GM18868 (cell line): ENCODE data around the gene ARL2.
"Not testable (repeated sequence)": the region's sequence is repeated elsewhere in the genome, so short reads cannot be mapped to it uniquely, and the experiment has no call there.

Source experiments
- ATAC-seq: cut with Tn5 transposase; IDR thresholded peaks from one replicate; pipeline ENCODE4 v1.9.1; 2021; ENCODE audit warnings: mild to moderate bottlenecking, moderate library complexity; ENCODE audit not compliant: unreplicated experiment

Gene ARL2

DNA sequence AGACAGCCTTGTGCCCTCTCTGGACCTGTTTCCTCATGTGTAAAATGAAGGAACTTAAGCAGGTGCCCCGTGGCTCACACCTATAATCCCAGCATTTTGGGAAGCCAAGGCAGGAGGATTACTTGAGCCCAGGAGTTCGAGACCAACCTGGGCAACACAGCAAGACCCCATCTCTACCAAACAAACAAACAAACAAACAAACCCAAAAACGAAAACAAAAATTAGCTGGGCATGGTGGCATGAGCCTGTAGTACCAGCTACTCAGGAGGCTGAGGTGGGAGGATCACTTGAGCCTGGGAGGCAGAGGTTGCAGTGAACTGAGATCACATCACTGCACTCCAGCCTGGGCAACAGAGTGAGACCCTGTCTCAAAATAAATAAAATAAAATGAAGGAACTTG, 10.0 kb upstream of the ARL2 start:
- not testable (repeated sequence) for ATAC-seq

DNA sequence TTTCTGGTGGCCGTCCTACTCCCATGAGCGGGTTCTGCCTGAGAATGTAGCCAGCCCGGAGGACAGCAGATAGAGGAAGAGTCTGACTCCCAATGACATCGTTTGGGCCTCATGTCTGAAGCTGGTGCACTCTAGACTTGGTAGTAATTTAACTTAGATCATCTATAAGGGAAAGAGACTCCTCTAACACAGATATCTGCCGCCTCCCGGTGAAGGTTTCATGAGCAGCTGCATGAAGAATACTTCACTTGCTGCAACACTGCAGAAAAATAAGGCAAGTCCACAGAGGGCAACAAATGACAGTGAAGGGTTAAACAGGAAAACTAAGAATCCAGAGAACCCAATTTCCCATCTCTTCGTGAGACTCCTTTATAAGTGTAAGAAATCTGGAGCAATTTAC, 5.9 kb upstream of the ARL2 start:
- no peak for ATAC-seq

DNA sequence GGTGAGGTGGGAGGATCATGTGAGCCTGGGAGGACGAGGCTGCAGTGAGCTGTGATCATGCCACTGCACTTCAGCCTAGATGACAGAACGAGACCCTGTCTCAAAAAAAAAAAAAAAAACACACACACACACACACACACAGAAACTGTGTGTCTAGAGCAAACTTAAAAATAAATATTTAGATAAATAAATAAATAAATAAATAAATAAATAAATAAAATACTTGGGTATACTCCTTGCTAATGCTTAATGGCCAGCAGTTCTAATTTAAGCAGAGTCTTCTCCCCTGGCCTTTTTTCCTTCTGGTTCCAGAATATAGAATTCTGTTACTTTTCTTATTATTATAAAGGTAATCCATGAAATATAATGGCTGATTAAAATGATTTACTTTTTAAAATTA, 5.1 kb upstream of the ARL2 start:
- no peak for ATAC-seq

DNA sequence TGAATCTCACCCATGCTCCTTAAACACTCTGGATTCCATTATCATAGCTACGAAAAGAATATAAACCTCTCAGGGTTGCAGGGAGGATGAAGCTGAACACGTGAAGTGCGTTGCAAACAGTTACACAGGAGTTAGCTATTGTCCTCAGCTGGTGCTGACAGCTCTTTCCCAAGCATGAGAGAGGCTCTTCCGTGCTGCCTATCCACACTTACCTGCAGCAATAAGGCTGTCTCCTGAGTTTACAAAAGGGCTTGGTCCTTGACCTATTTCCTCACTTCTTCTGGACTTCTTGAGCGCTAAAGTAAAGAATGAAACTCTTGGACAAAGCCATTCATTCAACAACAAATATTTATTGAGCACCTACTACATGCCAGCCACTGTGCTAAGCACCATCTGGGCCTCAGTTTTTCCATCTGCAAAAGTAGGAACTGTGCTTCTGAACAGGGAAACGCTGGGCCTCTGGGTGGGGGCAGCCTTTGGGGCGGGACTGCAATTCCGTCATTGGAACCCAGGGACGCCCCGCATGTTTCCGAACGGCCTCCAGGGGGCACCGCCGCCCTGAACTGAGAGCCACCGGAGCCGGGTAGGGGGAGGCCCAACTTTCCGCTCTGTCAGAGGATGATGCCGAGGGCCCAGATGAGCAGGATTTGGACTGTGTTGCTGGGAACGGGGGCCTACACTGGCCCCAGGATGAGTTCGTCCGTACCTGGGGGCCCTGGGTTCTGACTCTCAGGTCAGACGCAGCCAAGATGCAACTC, 651 bp upstream of the ARL2 start:
- peak; percentile 76 for ATAC-seq

DNA sequence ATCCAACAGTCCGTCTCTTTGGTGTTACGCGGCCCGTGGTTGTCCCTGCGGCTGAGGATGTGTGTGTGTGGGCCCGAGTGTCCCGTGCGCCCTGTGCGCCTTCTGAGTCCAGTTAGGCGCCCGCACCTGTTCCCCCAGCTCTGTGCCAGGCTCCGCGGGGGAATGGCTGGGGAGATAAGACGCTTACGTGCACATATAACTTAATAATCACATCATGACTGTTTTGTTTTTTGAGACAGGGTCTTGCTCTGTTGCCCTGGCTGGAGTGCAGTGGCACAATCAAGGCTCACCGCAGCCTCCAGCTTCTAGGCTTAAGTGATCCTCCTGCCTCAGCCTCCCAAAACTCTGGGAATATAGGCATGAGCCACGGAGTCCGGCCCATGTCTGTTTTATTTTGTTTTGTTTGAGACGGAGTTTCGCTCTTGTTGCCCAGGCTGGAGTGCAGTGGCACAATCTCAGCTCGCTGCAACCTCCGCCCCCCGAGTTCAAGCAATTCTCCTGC, 817 bp downstream of the ARL2 start:
- no peak for ATAC-seq

DNA sequence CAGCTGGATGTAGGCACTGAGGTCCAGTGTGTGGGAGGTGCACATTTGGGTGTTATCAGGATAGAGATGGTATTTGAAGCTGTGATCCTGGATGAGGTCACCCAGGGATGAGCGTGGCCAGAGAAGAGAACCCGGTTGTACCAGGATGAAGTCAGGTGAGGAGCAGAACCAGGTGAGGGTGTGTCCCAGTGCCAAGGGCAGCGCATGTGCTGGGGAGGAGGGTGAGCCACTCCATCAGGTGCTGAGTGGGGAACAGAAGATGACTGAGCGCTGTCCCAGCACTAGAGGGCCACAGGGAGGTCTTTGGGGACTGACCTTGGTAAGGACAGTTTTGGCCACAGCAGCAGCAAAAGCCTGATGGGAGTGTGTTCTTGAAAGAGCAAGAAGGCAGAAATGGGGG, 2.7 kb downstream of the ARL2 start:
- ATAC-seq: no peak

DNA sequence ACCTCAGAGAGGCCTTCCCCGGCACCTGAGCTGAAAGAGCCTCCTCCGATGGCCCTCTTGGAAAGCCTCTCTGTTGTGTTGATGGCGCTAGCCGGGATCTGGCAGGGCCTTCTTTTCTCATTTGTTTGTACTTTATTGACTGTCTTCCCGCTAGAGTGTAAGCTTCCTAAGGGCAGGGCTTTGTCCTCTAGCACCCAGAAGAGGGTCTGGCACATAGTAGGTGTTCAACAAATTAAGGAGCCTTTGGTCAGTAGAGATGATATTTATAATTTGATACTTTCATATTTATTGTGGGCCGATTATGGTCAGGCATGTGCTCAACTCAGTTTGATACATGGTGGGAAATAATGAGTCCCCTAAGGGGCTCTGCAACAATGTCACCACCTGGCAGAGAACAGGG, 4.0 kb downstream of the ARL2 start:
- no peak for ATAC-seq

DNA sequence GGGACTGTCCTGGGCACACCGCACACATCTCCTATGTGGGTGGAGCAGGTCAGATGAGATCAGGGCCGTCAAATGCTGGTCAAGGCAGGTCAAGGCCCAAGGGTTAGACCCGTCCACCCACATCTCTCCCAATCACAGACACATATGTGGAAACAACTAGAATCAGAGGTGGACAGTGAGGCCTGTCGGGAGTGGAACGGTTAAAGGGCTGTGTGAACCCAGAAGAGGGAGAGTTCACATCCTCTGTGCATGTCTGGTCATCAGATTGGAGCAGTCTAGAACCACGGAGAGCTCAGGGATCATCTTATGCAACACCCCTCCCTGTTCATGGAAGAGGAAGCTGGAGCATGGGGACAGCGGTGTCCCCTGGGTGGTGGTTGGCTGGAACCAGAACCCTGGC, 5.9 kb downstream of the ARL2 start:
- no peak for ATAC-seq

DNA sequence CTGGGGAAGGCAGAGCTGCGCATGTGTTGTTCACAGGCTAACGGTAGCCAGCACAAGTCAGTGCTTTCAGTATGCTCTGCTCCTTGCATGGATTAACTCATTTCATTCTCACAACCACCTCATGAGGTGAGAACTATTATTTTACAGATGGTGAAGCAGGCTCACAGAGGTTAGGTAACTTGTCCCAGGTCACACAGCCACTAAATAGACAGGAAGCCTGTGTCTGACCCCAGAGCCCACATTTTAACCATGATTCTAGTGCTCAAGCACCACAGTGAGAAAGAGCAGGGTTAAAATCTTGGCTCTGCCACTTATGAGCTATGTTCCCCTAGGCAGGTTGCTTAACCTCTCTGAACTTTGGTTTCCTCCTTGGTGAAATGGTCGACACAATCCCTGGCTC, 7.0 kb downstream of the ARL2 start:
- ATAC-seq: no peak

DNA sequence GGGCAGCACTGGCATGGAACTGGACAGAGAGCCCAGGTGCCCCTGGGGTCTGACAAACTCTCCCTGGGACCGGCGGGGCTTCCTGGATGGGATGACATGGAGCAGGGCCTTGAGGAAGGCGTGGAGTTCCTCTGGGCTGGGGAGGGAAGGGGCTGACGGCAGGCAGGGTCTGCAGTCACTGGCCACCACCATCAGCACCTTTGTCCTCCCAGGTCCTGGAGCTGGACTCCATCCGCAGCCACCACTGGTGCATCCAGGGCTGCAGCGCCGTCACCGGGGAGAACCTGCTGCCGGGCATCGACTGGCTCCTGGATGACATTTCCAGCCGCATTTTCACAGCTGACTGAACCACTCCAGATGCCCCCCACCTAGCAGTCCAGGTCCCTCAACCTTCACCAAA, 7.5 kb downstream of the ARL2 start:
- no peak for ATAC-seq

DNA sequence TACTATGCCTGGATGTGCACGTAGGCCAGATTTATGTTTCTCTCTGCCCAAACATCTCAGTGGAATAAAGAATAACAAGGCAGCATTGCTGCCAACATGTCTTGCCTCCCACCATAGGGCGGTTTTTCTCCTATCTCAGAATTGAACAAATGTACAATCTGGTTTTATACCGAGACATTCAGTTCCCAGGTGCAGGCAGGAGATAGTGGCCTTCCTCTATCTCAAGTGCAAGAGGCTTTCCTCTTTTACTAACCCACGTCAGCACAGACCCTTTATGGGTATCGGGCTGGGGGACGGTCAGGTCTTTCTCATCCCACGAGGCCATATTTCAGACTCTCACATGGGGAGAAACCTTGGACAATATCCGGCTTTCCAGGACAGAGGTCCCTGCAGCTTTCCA, 9.5 kb downstream of the ARL2 start:
- not testable (repeated sequence) for ATAC-seq

DNA sequence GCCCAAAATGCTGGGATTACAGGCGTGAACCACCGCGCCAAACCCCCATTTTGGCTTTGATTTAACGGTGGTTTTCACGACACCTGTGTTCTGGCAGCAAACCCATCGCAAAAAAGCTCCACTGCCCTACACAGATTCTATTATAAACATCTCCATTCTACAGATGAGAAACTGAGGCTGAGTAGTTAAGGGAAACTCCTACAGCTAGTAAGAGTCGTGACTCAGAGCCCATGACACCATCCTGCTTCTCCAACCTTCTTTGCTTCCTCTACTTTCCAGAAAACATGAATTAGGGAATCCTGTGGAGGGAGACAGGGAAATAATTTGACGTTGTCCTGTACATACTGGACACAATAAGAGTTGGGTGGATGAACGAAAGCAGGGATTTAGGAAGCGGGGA, 12.8 kb downstream of the ARL2 start:
- no peak for ATAC-seq

DNA sequence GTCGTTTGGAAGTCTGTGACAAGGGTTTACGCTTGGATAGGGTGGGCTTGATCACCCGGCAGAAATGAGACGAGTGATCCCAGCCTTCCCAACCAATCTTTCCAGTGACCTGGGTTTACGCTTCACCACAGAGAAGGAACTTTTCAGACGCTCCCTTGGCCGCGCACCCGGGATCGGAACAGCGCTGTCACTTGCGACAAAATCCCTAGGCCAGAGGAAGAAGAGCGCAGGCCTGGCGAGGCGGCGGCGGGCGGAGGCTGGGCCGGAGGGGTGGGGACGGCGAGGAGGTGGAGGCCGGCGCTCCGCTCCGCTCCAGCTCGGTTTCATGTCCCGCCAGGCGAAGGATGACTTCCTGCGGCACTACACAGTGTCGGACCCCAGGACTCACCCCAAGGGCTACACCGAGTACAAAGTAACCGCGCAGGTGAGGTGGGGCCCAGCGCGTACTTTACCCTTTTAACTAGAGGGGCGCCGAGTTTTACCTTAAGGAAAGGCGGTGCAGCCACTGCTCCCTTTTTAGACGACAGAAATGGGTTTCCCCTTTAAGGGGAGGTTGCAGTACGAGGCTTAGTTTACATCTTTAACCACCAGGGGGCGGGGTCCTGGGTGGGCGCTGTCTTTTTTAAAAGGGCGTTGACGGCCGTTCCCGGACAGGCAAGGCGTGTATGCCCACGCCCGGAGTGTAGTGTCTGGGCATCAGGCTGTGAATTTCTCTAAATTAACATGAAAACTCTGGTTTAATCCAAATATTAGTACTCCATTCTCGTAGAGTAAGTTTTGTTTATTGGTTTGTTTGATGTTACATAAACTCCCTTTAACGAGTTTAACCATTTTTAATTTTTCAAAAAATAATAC, 13.5 kb downstream of the ARL2 start, which contains the start of gene SNX15:
Gene SNX15 (plus strand): TSS at position 227 of the 855 bp plus-strand sequence. CDS start 99 bp downstream, at position 326.
- ATAC-seq: peak; percentile 88

DNA sequence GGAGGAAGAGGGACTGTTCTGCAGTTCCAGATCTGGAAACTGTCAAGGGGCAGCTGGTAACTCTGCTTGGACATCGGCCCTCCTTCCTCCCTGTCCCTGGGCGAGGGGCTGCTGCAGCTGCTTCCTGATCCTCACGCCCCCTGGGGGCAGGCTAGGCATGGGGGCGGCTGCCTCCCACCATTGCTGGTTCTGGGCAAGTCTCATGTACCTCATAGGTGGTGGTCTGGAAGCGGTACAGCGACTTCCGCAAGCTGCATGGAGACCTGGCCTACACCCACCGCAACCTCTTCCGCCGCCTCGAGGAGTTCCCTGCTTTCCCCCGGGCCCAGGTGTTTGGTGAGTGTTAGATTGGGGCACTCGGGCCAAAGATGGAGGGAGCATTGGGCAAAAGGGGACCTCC, 18.3 kb downstream of the ARL2 start:
- ATAC-seq: no peak

DNA sequence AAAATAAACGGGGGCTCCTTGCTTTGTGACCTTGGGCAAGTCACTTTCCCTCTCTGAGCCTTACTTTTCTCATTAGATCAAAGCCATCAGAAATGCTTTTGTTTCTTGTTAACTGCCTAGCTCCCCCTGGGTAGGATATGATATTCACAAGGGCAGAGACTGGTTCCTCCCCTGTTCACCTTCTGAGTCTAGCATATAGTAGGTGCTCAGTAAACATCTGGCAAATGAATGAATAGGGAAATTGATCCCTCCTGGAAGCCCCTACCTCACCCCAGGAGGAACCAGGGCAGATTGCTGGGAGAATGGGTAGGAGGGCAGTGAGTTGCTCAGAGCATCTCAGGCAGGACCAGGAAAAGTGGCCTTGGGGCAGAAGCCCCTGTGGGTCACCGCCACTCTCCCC, 20.5 kb downstream of the ARL2 start:
- no peak for ATAC-seq

DNA sequence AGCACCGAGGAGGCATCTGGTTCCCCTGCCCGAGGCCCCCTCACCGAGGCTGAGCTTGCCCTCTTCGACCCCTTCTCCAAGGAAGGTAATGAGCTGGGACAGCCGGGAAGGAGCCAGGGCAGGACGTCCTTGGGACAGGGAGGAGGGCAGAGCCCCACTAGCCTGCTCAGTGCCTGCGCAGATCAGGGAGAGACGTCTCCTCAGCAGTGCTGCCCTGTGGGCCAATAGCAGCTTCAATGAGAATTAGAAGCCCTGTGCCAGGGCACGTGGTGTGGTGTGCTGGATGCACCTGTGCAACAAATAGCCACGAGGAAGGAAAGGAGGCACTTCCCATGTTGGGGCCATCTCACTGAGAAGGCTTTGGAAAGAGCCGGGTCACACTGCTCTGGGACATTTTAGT, 21.6 kb downstream of the ARL2 start:
- ATAC-seq: no peak

DNA sequence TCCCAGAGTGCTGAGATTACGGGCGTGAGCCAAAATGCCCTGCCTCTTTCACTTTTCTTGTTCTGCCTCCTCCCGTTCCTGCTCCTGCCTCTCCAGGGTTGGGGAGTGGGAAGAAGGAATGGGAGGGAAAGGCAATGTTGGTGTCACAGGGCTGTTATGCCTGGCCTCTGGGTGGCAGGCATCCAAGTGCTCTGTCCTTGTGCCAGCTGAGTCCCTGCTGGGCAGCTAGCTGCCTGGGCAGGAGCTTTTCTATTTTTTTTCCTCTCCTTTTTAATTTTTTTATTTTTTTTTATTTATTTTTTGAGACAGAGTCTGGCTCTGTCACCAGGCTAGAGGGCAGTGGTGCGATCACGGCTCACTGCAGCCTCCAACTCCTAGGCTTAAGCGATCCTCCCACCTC, 23.0 kb downstream of the ARL2 start:
- ATAC-seq: no peak

DNA sequence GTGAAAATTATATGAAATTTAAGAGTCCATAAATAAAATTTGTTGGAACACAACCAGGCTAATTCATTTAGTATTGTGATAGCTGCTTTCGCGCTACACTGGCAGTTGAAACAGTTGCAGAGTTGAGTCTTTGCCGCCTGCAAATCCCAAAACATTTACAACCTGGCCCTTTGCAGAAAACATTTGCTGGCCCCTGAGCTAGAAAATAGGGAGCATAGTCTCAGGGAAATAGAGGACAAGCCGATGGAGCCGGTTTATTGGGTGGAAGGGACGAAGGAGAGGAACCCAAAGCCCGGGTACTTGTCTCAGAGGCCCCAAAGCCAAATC, 26.5 kb downstream of the ARL2 start:
- ATAC-seq: no peak

DNA sequence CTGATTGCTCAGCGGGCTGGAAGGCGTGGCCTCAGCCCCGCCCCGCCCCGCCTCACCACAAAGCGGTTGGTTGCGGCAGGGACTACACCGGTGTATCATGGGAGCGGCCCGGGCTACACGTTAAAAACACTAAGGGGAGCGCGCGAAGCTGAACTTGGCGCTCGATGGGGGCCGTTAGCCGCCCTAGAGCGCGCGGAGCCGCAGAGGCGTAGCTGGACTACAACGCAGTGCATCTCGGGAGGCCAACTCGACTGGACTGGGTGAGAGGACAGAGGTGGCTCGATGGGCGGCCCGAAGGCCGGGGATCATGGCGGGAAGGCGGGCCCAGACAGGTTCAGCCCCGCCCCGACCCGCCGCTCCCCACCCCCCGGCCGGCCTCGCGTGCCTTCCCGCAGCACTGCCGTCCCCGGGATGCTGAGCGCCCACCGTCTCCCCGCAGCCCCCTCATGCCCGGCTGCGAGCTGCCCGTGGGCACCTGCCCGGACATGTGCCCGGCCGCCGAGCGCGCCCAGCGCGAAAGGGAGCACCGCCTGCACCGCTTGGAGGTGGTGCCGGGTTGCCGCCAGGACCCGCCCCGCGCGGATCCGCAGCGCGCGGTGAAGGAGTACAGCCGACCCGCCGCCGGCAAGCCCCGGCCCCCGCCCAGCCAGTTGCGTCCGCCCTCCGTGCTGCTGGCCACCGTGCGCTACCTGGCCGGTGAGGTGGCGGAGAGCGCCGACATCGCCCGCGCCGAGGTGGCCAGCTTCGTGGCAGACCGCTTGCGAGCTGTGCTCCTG, 27.1 kb downstream of the ARL2 start, which contains the start of gene SAC3D1:
Gene SAC3D1 (plus strand): TSS at position 364 of the 776 bp plus-strand sequence. CDS start 83 bp downstream, at position 447.
- peak; percentile 82 for ATAC-seq

DNA sequence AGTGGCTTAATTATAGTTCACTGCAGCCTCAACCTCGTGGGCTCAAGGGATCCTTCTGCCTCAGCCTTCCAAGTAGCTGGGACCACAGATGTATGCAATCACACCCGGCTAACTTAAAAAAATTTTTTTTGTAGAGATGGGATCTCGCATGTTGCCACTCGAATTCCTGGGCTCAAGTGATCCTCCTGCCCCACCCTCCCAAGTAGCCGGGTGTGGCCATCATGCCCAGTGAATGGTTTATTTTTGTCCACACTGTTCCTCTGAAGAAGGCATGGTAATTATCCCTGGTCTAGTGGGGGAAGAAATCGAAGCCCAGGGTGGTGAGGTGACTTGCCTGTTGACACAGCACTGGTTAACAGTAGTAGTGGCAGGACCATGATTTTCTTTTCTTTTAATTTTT, 28.9 kb downstream of the ARL2 start:
- ATAC-seq: no peak

DNA sequence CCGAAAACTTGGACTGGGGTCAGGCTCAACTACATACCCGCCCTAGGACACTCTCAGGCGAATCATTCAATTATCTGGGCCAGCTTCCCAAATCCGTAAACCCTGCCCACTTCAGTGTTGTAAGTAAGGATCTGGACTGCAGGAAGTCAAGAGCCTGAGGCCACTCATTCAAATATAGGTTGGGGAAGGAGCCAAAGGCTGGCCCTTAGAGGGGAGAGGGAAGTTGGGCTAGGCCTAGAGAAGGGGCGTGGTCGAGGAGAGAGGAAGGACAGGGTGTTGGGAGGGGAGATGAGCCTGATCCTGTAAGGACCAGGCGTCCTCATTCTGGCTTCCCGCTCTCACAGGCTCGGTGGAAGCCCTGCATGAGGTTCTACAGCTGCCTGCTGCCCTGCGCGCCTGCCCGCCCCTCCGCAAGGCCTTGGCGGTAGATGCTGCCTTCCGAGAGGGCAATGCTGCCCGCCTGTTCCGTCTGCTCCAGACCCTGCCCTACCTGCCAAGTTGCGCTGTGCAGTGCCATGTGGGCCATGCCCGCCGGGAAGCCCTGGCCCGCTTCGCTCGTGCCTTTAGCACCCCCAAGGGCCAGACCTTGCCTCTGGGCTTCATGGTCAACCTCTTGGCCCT, 30.0 kb downstream of the ARL2 start:
- ATAC-seq: no peak
